H9 (cell line): ENCODE results near the gene GUK1. TPM values are rescaled to one million over a fixed set of nuclear protein-coding genes. Genes with fewer than 3 reads are reported as not detected.

Source experiments
- DNase-seq: peaks from one replicate; pipeline ENCODE4 v3.0.0-alpha.2; 2017
- H2AFZ ChIP-seq: one replicate; pipeline ENCODE4 v1.6.1; 2013; ENCODE audit warnings: mild to moderate bottlenecking, low read length, control low read depth, moderate library complexity
- H2AK5ac ChIP-seq: 2 replicates; pipeline ENCODE4 v1.6.1; 2013; ENCODE audit warnings: low read length, control low read depth, mixed read lengths; ENCODE audit not compliant: insufficient read length
- H2BK120ac ChIP-seq: one replicate; pipeline ENCODE4 v1.6.1; 2013; ENCODE audit warnings: low read depth, mild to moderate bottlenecking, low read length, control low read depth, inconsistent platforms; ENCODE audit not compliant: poor library complexity, severe bottlenecking
- H2BK12ac ChIP-seq: 2 replicates; pipeline ENCODE4 v1.6.1; 2013; ENCODE audit warnings: low read length, control low read depth, mixed read lengths, low read depth; ENCODE audit not compliant: insufficient read length
- H2BK15ac ChIP-seq: 2 replicates; pipeline ENCODE4 v1.6.1; 2013; ENCODE audit warnings: low read depth, low read length, control low read depth
- H2BK20ac ChIP-seq: one replicate; pipeline ENCODE4 v1.6.1; 2013; ENCODE audit warnings: low read depth, mild to moderate bottlenecking, low read length, control low read depth, inconsistent platforms; ENCODE audit not compliant: poor library complexity, severe bottlenecking
- H2BK5ac ChIP-seq: 2 replicates; pipeline ENCODE4 v1.6.1; 2013; ENCODE audit warnings: low read length, control low read depth, mixed read lengths; ENCODE audit not compliant: insufficient read length
- H3K14ac ChIP-seq: 2 replicates; pipeline ENCODE4 v1.6.1; 2013; ENCODE audit warnings: low read length, control low read depth; ENCODE audit not compliant: insufficient read depth
- H3K18ac ChIP-seq: 2 replicates; pipeline ENCODE4 v1.6.1; 2013; ENCODE audit warnings: low read depth, mild to moderate bottlenecking, mixed read lengths, low read length, control low read depth; ENCODE audit not compliant: insufficient read length
- H3K23ac ChIP-seq: 2 replicates; pipeline ENCODE4 v1.6.1; 2013; ENCODE audit warnings: low read length, control low read depth, mixed read lengths, low read depth; ENCODE audit not compliant: insufficient read length
- H3K23me2 ChIP-seq: 2 replicates; pipeline ENCODE4 v1.6.1; 2013; ENCODE audit warnings: low read depth, mild to moderate bottlenecking, mixed read lengths, low read length, control low read depth; ENCODE audit not compliant: insufficient read length, poor library complexity, severe bottlenecking
- H3K27ac ChIP-seq: 2 replicates; pipeline ENCODE4 v1.5.1; 2013; ENCODE audit warnings: low read length, control low read depth, mixed read lengths, low read depth; ENCODE audit not compliant: insufficient read length
- H3K27me3 ChIP-seq: 2 replicates; pipeline ENCODE4 v1.6.1; 2013; ENCODE audit warnings: low read length, control low read depth, inconsistent platforms; ENCODE audit not compliant: insufficient read depth
- H3K4ac ChIP-seq: 2 replicates; pipeline ENCODE4 v1.6.1; 2013; ENCODE audit warnings: low read depth, mild to moderate bottlenecking, control low read depth, inconsistent platforms, low read length, moderate library complexity
- H3K4me1 ChIP-seq: 2 replicates; pipeline ENCODE4 v1.6.1; 2013; ENCODE audit warnings: low read length, control low read depth, inconsistent platforms; ENCODE audit not compliant: insufficient read depth
- H3K4me2 ChIP-seq: 2 replicates; pipeline ENCODE4 v1.6.1; 2013; ENCODE audit warnings: low read length, control low read depth, mixed read lengths; ENCODE audit not compliant: insufficient read length, insufficient read depth
- H3K56ac ChIP-seq: 2 replicates; pipeline ENCODE4 v1.6.1; 2013; ENCODE audit warnings: low read depth, mild to moderate bottlenecking, mixed read lengths, low read length, control low read depth; ENCODE audit not compliant: insufficient read length
- H3K79me1 ChIP-seq: 2 replicates; pipeline ENCODE4 v1.6.1; 2013; ENCODE audit warnings: low read depth, mild to moderate bottlenecking, moderate library complexity, low read length, control low read depth, inconsistent platforms; ENCODE audit not compliant: insufficient read depth, poor library complexity, severe bottlenecking
- H3K79me2 ChIP-seq: 2 replicates; pipeline ENCODE4 v1.6.1; 2013; ENCODE audit warnings: low read length, control low read depth, inconsistent platforms; ENCODE audit not compliant: insufficient read depth
- H3K9ac ChIP-seq: 2 replicates; pipeline ENCODE4 v1.6.1; 2013; ENCODE audit warnings: low read length, control low read depth, mixed read lengths; ENCODE audit not compliant: insufficient read length; ENCODE audit errors: extremely low read depth
- H3K9me3 ChIP-seq: one replicate; pipeline ENCODE4 v1.6.1; 2013; ENCODE audit warnings: low read depth, low read length, inconsistent platforms; ENCODE audit not compliant: control insufficient read depth
- H3T11ph ChIP-seq: one replicate; pipeline ENCODE4 v1.6.1; 2013; ENCODE audit warnings: mild to moderate bottlenecking, low read length, control low read depth, inconsistent platforms
- H4K20me1 ChIP-seq: one replicate; pipeline ENCODE4 v1.6.1; 2013; ENCODE audit not compliant: control insufficient read depth, insufficient read length, insufficient read depth
- H4K5ac ChIP-seq: 2 replicates; pipeline ENCODE4 v1.6.1; 2013; ENCODE audit warnings: low read depth, mild to moderate bottlenecking, mixed read lengths, low read length, control low read depth; ENCODE audit not compliant: insufficient read length
- H4K8ac ChIP-seq: replicated peaks from 2 replicates; pipeline ENCODE4 v1.6.1; 2013; ENCODE audit warnings: low read length, control low read depth, mixed read lengths, low read depth; ENCODE audit not compliant: insufficient read length
- H4K91ac ChIP-seq: 2 replicates; pipeline ENCODE4 v1.6.1; 2013; ENCODE audit warnings: low read depth, mild to moderate bottlenecking, moderate library complexity, mixed read lengths, low read length, control low read depth; ENCODE audit not compliant: insufficient read length
- H3K27ac Mint-ChIP-seq, 3 experiments: 2 replicates in 2 of 3; 3 replicates in 1 of 3; pipeline ENCODE4 v1.8.0; 2020 to 2021; ENCODE audit warnings: mixed read lengths in 3 of 3, mild to moderate bottlenecking in 1 of 3, moderate library complexity in 1 of 3
- H3K27me3 Mint-ChIP-seq: 2 replicates; pipeline ENCODE4 v1.8.0; 2021; ENCODE audit warnings: low read depth, mild to moderate bottlenecking, moderate library complexity, mixed read lengths
- H3K36me3 Mint-ChIP-seq, 3 experiments: 2 replicates in 2 of 3; 3 replicates in 1 of 3; pipeline ENCODE4 v1.8.0; 2020 to 2021; ENCODE audit warnings: low read depth in 3 of 3, mixed read lengths in 3 of 3; ENCODE audit not compliant: insufficient read depth in 1 of 3
- H3K4me1 Mint-ChIP-seq, 2 experiments: 2 replicates each; pipeline ENCODE4 v1.8.0; 2020; ENCODE audit warnings: mixed read lengths in 2 of 2
- H3K4me3 Mint-ChIP-seq, 2 experiments: 2 replicates in 1 of 2; 3 replicates in 1 of 2; pipeline ENCODE4 v1.8.0; 2020 to 2021; ENCODE audit warnings: mild to moderate bottlenecking in 2 of 2, mixed read lengths in 2 of 2, moderate library complexity in 1 of 2
- H3K9me3 Mint-ChIP-seq, 2 experiments: 2 replicates in 1 of 2; 3 replicates in 1 of 2; pipeline ENCODE4 v1.8.0; 2020; ENCODE audit warnings: mild to moderate bottlenecking in 2 of 2, mixed read lengths in 2 of 2, moderate library complexity in 1 of 2
- CTCF ChIP-seq: fragments of 200-600 bp; sonication (generic); conservative IDR thresholded peaks from 3 replicates; pipeline ENCODE4 v1.8.0; 2021; ENCODE audit warnings: antibody characterized with exemption, mild to moderate bottlenecking
- WGBS: extraction: QIAGEN DNeasy Blood & Tissue Kit; methylation state at CpG from one replicate; pipeline ENCODE4 v1.1.7; 2013; ENCODE audit warnings: missing lambda C conversion rate, low lambda C conversion rate, mixed read lengths; ENCODE audit not compliant: insufficient read length; ENCODE audit errors: extremely low coverage; 5-methylcytosine and 5-hydroxymethylcytosine counted together
- total RNA-seq: library from RNA; stranded (reverse); gene quantifications from 2 replicates; pipeline ENCODE4 v1.2.1, GENCODE V29; 2021

The GUK1 gene
- total RNA-seq, 1 experiment from 2014 or later, result 88.2 TPM

GRCh38 chr1:228156515-228156881 lies 16.4 kb downstream of the GUK1 start:
- Mint-ChIP-seq H3K4me3 (no peak overlapping the region), H3K9me3 (no peaks in the 10 kb centered on the region), H3K4me1 (peaks cover 3 to 6% of the 10 kb centered on the region in 2 experiments; a peak in 2 of 4 replicates), H3K27me3 (peaks cover 3% of the 10 kb centered on the region; the same call in 1 of the 2 replicates), H3K27ac (no peak overlapping the region), H3K36me3 (no peaks in the 10 kb centered on the region)
- H3K9ac ChIP-seq, result no peak overlapping the region
- H3K27me3 ChIP-seq, result no peaks in the 10 kb centered on the region; the same call in 1 of the 2 replicates
- H2AK5ac ChIP-seq, result no peak overlapping the region
- H3K23ac ChIP-seq, result no peak overlapping the region
- no peak overlapping the region for H3T11ph ChIP-seq
- H2BK5ac ChIP-seq, result no peak overlapping the region
- no CpG with 5 or more reads among the region's 9 CpGs for WGBS
- TF ChIP-seq CTCF, result no peak
- no peaks in the 10 kb centered on the region for H3K23me2 ChIP-seq
- no peak overlapping the region for H2BK20ac ChIP-seq
- no peak overlapping the region for H3K18ac ChIP-seq
- H3K56ac ChIP-seq, result no peak overlapping the region
- peaks cover 3% of the 10 kb centered on the region for H4K20me1 ChIP-seq
- no peak overlapping the region for H4K5ac ChIP-seq
- no peak overlapping the region for H2BK15ac ChIP-seq
- H3K9me3 ChIP-seq, result no peaks in the 10 kb centered on the region
- no peak overlapping the region for H2BK12ac ChIP-seq
- no peaks in the 10 kb centered on the region for H3K4me1 ChIP-seq
- H4K91ac ChIP-seq, result no peak overlapping the region
- no peak overlapping the region for H2AFZ ChIP-seq
- no peak overlapping the region for H3K4me2 ChIP-seq
- H3K79me1 ChIP-seq, result no peaks in the 10 kb centered on the region
- H2BK120ac ChIP-seq, result no peak overlapping the region
- no peak overlapping the region for H3K27ac ChIP-seq
- no peak overlapping the region for H3K4ac ChIP-seq
- H3K79me2 ChIP-seq, result no peaks in the 10 kb centered on the region
- H3K14ac ChIP-seq, result no peak overlapping the region
- no peak for DNase-seq
- no peak overlapping the region for H4K8ac ChIP-seq
